Tibial nerve (tissue), 3 donors: Measurements from ENCODE around the gene RPS6KA2.
"Not testable (repeated sequence)": the region's sequence is repeated elsewhere in the genome, so short reads cannot be mapped to it uniquely, and the experiment has no call there.

Experiments used
- POLR2A ChIP-seq, 2 donors: fragments of 450-650 bp; IDR thresholded peaks; one replicate each; pipeline ENCODE4 v1.6.1; 2017; ENCODE audit warnings: antibody characterized with exemption in 2 of 2, mild to moderate bottlenecking in 2 of 2, moderate library complexity in 2 of 2
- TF ChIP-seq, protein P1 (sequence below), 5 experiments: fragments of 200-600 bp in 3 of 5; fragments of 450-650 bp in 2 of 5; sonication (generic) in 3 of 5; IDR thresholded peaks; one replicate each; pipeline ENCODE4 v1.5.1; 2016 to 2019; ENCODE audit warnings: antibody characterized with exemption in 5 of 5, mild to moderate bottlenecking in 3 of 5, moderate library complexity in 2 of 5

DNA sequence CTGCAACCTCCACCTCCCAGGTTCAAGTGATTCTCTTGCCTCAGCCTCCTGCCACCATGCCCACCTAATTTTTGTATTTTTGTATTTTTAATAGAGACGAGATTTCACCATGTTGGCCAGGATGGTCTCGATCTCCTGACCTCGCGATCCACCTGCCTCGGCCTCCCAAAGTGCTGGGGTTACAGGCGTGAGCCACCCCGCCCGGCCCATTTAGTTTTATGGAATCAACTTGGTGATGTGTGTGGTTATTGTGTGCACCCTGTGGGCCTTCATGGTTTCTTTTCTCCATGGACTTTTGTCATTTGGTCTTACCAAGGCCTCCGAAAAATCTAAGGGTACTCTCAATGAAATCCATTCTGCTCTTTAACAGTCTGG lies 88.1 kb downstream of the RPS6KA2 start:
- TF ChIP-seq POLR2A (IDR thresholded peaks at IDR 0.05) = not testable (repeated sequence)
- TF ChIP-seq, protein P1, sequence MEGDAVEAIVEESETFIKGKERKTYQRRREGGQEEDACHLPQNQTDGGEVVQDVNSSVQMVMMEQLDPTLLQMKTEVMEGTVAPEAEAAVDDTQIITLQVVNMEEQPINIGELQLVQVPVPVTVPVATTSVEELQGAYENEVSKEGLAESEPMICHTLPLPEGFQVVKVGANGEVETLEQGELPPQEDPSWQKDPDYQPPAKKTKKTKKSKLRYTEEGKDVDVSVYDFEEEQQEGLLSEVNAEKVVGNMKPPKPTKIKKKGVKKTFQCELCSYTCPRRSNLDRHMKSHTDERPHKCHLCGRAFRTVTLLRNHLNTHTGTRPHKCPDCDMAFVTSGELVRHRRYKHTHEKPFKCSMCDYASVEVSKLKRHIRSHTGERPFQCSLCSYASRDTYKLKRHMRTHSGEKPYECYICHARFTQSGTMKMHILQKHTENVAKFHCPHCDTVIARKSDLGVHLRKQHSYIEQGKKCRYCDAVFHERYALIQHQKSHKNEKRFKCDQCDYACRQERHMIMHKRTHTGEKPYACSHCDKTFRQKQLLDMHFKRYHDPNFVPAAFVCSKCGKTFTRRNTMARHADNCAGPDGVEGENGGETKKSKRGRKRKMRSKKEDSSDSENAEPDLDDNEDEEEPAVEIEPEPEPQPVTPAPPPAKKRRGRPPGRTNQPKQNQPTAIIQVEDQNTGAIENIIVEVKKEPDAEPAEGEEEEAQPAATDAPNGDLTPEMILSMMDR (IDR thresholded peaks at IDR 0.05) = not testable (repeated sequence)
